Glutamatergic neuron (in vitro differentiated cells): ENCODE measurements around the gene ME3. TPM values are rescaled to one million over a fixed set of nuclear protein-coding genes. Genes with fewer than 3 reads are reported as not detected.

Experiments used
- DNase-seq: peaks from one replicate; pipeline ENCODE4 v3.0.0; 2022
- H3K27ac Mint-ChIP-seq: one replicate; pipeline ENCODE4 v1.8.0; 2020; ENCODE audit warnings: mild to moderate bottlenecking, mixed read lengths, inconsistent platforms; ENCODE audit not compliant: unreplicated experiment
- H3K27me3 Mint-ChIP-seq: one replicate; pipeline ENCODE4 v1.8.0; 2020; ENCODE audit warnings: mild to moderate bottlenecking, moderate library complexity, mixed read lengths, inconsistent platforms; ENCODE audit not compliant: unreplicated experiment
- H3K36me3 Mint-ChIP-seq: one replicate; pipeline ENCODE4 v1.8.0; 2020; ENCODE audit warnings: mild to moderate bottlenecking, mixed read lengths, inconsistent platforms; ENCODE audit not compliant: unreplicated experiment
- H3K4me1 Mint-ChIP-seq: one replicate; pipeline ENCODE4 v1.8.0; 2020; ENCODE audit warnings: mild to moderate bottlenecking, low read depth, mixed read lengths, inconsistent platforms; ENCODE audit not compliant: unreplicated experiment
- H3K4me3 Mint-ChIP-seq: one replicate; pipeline ENCODE4 v1.8.0; 2020; ENCODE audit warnings: mild to moderate bottlenecking, mixed read lengths, inconsistent platforms; ENCODE audit not compliant: unreplicated experiment
- H3K9me3 Mint-ChIP-seq: one replicate; pipeline ENCODE4 v1.8.0; 2020; ENCODE audit warnings: mild to moderate bottlenecking, moderate library complexity, mixed read lengths, inconsistent platforms; ENCODE audit not compliant: unreplicated experiment
- total RNA-seq: library from RNA; stranded (reverse); fragmentation: NEBNext Ultra II Directional; extraction: Animal tissue kit (Norgen Biotek cat#: 25700); gene quantifications from one replicate; pipeline ENCODE4 v1.2.1, GENCODE V29; 2021; ENCODE audit not compliant: unreplicated experiment
- TF ChIP-seq, protein P1 (sequence below): fragments of 200-600 bp; sonication (generic); IDR thresholded peaks from one replicate; pipeline ENCODE4 v1.5.0; 2021; ENCODE audit not compliant: partially characterized antibody, unreplicated experiment

ME3 gene
- total RNA-seq, 1 donor from 2014 or later: 12.4 TPM

DNA sequence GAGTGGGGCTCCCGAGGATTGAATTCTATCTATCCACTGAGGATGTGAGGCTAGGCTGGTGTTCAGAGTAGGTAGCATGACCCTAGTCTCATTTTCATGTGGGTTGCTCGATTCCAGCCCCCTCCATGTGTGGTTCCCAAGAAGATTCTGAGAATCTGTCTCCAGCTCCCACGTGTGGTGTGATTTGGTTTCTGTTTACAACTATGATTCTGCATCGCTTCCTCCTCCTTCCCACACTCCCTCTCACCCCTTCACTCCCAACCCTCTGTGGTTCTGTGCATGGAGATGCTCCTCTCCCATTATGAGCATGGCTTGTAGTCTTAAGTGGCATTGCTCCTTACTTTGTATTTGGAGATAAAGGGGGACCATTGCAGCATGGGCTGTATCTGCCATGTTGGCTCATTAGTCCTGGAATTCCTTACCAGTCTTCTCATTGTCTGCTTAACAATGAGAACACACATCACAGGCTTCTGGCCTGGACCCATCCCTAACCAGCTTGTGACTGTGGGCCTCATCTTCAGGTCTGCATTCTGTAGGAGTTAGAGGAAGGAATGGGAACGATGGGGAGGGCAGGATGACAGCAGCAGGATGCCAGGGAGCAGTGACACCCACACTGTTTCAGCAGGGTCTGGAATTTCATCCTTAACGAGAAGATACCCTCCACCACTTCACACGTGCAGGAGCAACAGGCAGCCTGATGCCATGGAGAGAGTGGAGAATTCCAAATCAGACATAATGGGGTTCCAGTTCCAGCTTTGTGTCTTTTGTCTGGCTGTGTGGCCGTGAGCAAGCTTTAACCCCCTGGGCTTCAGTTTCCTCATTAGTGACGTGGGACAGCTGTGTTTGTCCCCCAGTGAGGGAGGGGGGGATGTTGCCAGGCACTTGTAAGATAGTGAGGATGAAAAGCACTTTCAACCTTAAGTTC lies 211.7 kb downstream of the ME3 start:
- H3K36me3 Mint-ChIP-seq: no peaks in the 10 kb centered on the region
- peaks cover 2% of the 10 kb centered on the region for H3K27me3 Mint-ChIP-seq
- no peak overlapping the region for H3K4me3 Mint-ChIP-seq
- no peaks in the 10 kb centered on the region for H3K4me1 Mint-ChIP-seq
- TF ChIP-seq, protein P1, sequence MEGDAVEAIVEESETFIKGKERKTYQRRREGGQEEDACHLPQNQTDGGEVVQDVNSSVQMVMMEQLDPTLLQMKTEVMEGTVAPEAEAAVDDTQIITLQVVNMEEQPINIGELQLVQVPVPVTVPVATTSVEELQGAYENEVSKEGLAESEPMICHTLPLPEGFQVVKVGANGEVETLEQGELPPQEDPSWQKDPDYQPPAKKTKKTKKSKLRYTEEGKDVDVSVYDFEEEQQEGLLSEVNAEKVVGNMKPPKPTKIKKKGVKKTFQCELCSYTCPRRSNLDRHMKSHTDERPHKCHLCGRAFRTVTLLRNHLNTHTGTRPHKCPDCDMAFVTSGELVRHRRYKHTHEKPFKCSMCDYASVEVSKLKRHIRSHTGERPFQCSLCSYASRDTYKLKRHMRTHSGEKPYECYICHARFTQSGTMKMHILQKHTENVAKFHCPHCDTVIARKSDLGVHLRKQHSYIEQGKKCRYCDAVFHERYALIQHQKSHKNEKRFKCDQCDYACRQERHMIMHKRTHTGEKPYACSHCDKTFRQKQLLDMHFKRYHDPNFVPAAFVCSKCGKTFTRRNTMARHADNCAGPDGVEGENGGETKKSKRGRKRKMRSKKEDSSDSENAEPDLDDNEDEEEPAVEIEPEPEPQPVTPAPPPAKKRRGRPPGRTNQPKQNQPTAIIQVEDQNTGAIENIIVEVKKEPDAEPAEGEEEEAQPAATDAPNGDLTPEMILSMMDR: no peak
- no peak overlapping the region for H3K27ac Mint-ChIP-seq
- DNase-seq: no peak
- H3K9me3 Mint-ChIP-seq: no peaks in the 10 kb centered on the region

DNA sequence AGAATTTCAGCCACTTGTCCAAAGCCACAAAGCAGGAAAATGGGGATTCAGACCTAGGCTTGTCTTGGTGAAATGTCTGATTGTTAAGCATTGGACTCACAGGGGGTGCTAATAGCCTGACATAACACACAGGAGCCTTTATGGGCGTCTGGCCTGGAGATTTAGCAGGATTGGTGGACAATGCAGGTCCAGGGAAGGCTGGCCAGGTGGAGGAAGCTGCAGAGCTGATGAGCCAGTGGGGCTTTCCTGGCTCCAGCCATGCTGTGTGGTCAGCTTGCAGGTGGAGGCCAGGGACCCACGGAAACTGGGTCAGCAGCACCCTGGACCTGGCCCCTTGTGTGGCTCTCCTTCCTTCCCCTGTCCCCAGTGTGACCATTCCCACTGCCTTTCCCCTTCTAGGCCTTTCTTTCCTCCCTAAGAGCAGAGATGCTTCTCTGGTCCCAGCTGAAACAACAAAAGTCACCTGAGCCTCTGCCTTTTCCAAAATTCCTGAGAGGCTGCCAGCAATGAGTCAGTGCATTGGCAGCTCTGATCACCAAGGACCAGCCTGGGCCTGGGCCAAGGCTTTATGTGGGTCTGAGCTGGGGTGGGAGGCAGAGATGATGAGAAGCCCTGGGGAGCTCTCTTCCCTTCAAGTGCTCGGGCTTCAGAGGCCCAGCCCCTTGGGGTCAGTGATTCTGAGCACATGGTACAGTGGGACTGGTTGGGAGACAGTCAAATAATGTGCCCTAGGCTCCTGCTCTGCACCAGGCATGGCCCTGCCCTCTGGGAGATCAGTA lies 212.5 kb downstream of the ME3 start:
- H3K36me3 Mint-ChIP-seq: no peaks in the 10 kb centered on the region
- no peak overlapping the region for H3K27ac Mint-ChIP-seq
- peaks cover 2% of the 10 kb centered on the region for H3K27me3 Mint-ChIP-seq
- TF ChIP-seq, protein P1: no peak
- no peak for DNase-seq
- H3K4me1 Mint-ChIP-seq: no peaks in the 10 kb centered on the region
- H3K9me3 Mint-ChIP-seq: no peaks in the 10 kb centered on the region
- no peak overlapping the region for H3K4me3 Mint-ChIP-seq

DNA sequence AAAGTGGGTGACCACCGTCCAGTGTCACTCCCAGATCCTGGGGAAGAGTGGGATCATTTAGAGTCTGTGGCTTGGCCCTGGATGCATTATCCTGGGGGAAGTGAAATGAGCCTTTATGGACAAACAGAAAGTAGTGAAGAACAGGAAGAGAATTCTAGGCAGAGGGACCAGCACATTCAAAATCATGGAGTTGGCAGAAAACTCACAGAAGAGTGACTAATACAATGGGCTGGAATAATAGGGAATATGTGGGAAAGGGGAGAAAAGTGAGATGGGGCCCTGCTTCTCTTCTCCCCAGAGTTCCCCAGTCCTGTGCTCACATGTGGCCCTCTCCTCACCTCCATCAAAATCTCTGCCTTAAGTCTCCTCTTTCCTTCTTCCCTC lies 213.4 kb downstream of the ME3 start:
- DNase-seq: no peak
- Mint-ChIP-seq H3K27me3 (peaks cover 2% of the 10 kb centered on the region), H3K4me3 (no peak overlapping the region), H3K36me3 (no peaks in the 10 kb centered on the region), H3K27ac (no peak overlapping the region), H3K9me3 (no peaks in the 10 kb centered on the region), H3K4me1 (no peaks in the 10 kb centered on the region)
- TF ChIP-seq, protein P1: no peak

DNA sequence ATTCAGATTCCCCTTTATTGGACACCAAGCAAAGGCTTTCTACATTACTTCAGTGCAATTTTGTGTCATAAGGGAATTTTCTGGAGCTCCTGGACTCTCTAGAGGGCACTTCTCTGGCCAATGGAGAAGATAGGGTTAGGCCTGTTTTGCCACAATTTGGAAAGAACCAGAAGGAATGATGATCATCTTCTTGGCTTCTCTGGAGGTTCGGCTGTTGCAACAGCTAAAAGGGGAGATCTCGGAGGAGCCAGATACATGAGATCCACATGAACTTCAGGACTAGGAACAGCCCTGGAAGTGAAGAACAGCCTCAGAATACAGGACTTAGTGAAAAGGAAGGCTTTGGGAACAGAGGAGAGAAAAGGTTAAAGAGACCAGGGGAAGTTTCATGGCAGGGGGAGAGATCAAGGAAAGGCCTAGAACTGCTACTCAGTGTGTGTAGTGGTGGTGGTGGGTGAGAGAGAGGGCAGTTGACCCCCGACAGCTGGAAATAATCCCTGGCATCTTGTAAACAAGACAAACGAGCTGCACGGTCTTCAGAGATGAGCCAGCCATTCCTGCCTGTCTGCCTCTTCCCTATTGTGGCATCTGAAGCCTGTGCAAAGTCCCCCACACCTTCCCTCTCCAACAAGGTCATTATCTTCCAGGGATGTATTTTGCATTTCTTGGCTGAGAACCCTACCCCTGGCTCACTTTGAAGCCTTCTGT lies 214.0 kb downstream of the ME3 start:
- peaks cover 2% of the 10 kb centered on the region for H3K27me3 Mint-ChIP-seq
- no peaks in the 10 kb centered on the region for H3K36me3 Mint-ChIP-seq
- H3K9me3 Mint-ChIP-seq: no peaks in the 10 kb centered on the region
- H3K27ac Mint-ChIP-seq: no peak overlapping the region
- no peak overlapping the region for H3K4me3 Mint-ChIP-seq
- TF ChIP-seq, protein P1: no peak
- no peaks in the 10 kb centered on the region for H3K4me1 Mint-ChIP-seq
- no peak for DNase-seq
